ENCODE results near the gene SPECC1.
"Not testable (repeated sequence)": the region's sequence is repeated elsewhere in the genome, so short reads cannot be mapped to it uniquely, and the experiment has no call there.

Gene SPECC1

GRCh38 chr17:20009302-20010098, at the start of gene SPECC1:
TSS of gene SPECC1 (plus strand) at chr17:20009359. CDS start at chr17:20096652, 87,293 bp downstream.
- peak; percentile 89 for DNase-seq

- not testable (repeated sequence) for DNase-seq
These were observed 46.2 kb upstream of the SPECC1 start for GRCh38 chr17:19962954-19963353.

- DNase-seq: no peak
These were observed 36.0 kb upstream of the SPECC1 start for GRCh38 chr17:19973156-19973555.

- DNase-seq: no peak
These were observed 33.6 kb upstream of the SPECC1 start for GRCh38 chr17:19975601-19976000.

- peak; percentile 92 for DNase-seq
These were observed 31.6 kb upstream of the SPECC1 start, which contains the start of gene AKAP10 for GRCh38 chr17:19977293-19978208. TSS of gene AKAP10 (minus strand) at chr17:19977828. CDS start at chr17:19977679, 149 bp downstream.

GRCh38 chr17:19978209-19978802, 30.9 kb upstream of the SPECC1 start:
- peak; percentile 22 for DNase-seq

GRCh38 chr17:19978805-19979211, 30.4 kb upstream of the SPECC1 start:
- no peak for DNase-seq

- no peak for DNase-seq
These were observed 29.0 kb upstream of the SPECC1 start for GRCh38 chr17:19979917-19980770.

- DNase-seq: no peak
These were observed 22.0 kb upstream of the SPECC1 start for GRCh38 chr17:19986941-19987861.

GRCh38 chr17:19987897-19988296, 21.3 kb upstream of the SPECC1 start:
- DNase-seq: no peak

- DNase-seq: no peak
These were observed 17.8 kb upstream of the SPECC1 start for GRCh38 chr17:19991252-19991885.

- peak; percentile 82 for DNase-seq
These were observed 16.1 kb upstream of the SPECC1 start for GRCh38 chr17:19992803-19993713.

GRCh38 chr17:19996086-19996485, 13.1 kb upstream of the SPECC1 start:
- no peak for DNase-seq

GRCh38 chr17:19996502-19996901, 12.7 kb upstream of the SPECC1 start:
- no peak for DNase-seq

- no peak for DNase-seq
These were observed 712 bp upstream of the SPECC1 start for GRCh38 chr17:20008242-20009051.

GRCh38 chr17:20009052-20009301, 182 bp upstream of the SPECC1 start:
- no peak for DNase-seq

- DNase-seq: peak; percentile 9
These were observed 1.1 kb downstream of the SPECC1 start for GRCh38 chr17:20010099-20010863.

GRCh38 chr17:20010936-20011335, 1.8 kb downstream of the SPECC1 start:
- DNase-seq: no peak
